B cell (primary cell): ENCODE data around the gene RRBP1. TPM values are rescaled to one million over a fixed set of nuclear protein-coding genes. Genes with fewer than 3 reads are reported as not detected.

Experiments
- ATAC-seq: fragments of 200-7000 bp; cut with Tn5 transposase; one replicate; pipeline ENCODE4 v1.10.0; 2021; ENCODE audit warnings: low read depth, mild to moderate bottlenecking, moderate number of reproducible peaks, moderate library complexity
- CTCF ChIA-PET: fragments of 350-600 bp; sonication (Branson Sonifier 250); formaldehyde crosslinking; loops from one replicate; lab custom pipeline; 2021; ENCODE audit warnings: antibody characterized with exemption, inconsistent platforms; lab: Charles Lee
- POLR2A ChIA-PET: fragments of 350-600 bp; sonication (Branson Sonifier 250); formaldehyde crosslinking; loops from one replicate; lab custom pipeline; 2021; ENCODE audit warnings: antibody characterized with exemption; lab: Charles Lee
- DNase-seq: peaks from one replicate; pipeline ENCODE4 v3.0.0; 2013
- H2AFZ ChIP-seq: 2 replicates; pipeline ENCODE4 v1.6.1; 2012; ENCODE audit warnings: mild to moderate bottlenecking, low read depth, low read length; ENCODE audit not compliant: insufficient read depth, poor library complexity, severe bottlenecking
- H3K27ac ChIP-seq, 2 donors: 1 replicate in 1 of 2; 2 replicates in 1 of 2; pipeline ENCODE4 v1.5.1; 2012 to 2013; ENCODE audit warnings: low read length in 2 of 2, mild to moderate bottlenecking in 2 of 2, moderate library complexity in 1 of 2
- H3K27me3 ChIP-seq, 4 experiments: fragments of 200-600 bp in 1 of 4; sonication (generic) in 1 of 4; replicated peaks in 1 of 4; 1 replicate in 2 of 4; 2 replicates in 2 of 4; pipeline versions ENCODE4 v1.6.1 to v1.7.0; 2013 to 2016; ENCODE audit warnings: low read length in 3 of 4, mild to moderate bottlenecking in 2 of 4, mixed read lengths in 1 of 4, moderate library complexity in 1 of 4; ENCODE audit not compliant: insufficient read depth in 4 of 4, control insufficient read depth in 3 of 4; ENCODE audit errors: control extremely low read depth in 1 of 4
- H3K36me3 ChIP-seq, 2 experiments: replicated peaks in 1 of 2; 1 replicate in 1 of 2; 2 replicates in 1 of 2; pipeline versions ENCODE4 v1.6.1 to v1.7.1; 2013; ENCODE audit warnings: low read length in 1 of 2; ENCODE audit not compliant: insufficient read depth in 2 of 2, control insufficient read depth in 1 of 2; ENCODE audit errors: control extremely low read depth in 1 of 2, extremely low read depth in 1 of 2
- H3K4me1 ChIP-seq, 2 donors: fragments of 200-600 bp in 1 of 2; sonication (generic) in 1 of 2; 1 replicate in 1 of 2; 2 replicates in 1 of 2; pipeline versions ENCODE4 v1.5.1 to v1.6.1; 2013 to 2017; ENCODE audit warnings: low read length in 2 of 2; ENCODE audit not compliant: control insufficient read depth in 2 of 2, insufficient read depth in 2 of 2
- H3K4me2 ChIP-seq: replicated peaks from 2 replicates; pipeline ENCODE3; 2012; ENCODE audit warnings: mild to moderate bottlenecking, low read depth, low read length; ENCODE audit not compliant: poor library complexity, severe bottlenecking
- H3K4me3 ChIP-seq, 5 experiments: fragments of 200-600 bp in 1 of 5; sonication (generic) in 1 of 5; 1 replicate in 3 of 5; 2 replicates in 2 of 5; pipeline versions ENCODE4 v1.5.1 to v1.7.0; 2011 to 2016; ENCODE audit warnings: low read length in 4 of 5, mild to moderate bottlenecking in 4 of 5, low read depth in 2 of 5, control low read depth in 1 of 5, moderate library complexity in 1 of 5; ENCODE audit not compliant: insufficient read depth in 1 of 5; ENCODE audit errors: control extremely low read depth in 1 of 5, extremely low read depth in 1 of 5
- H3K79me2 ChIP-seq: fragments of 200-600 bp; sonication (generic); one replicate; pipeline ENCODE4 v1.6.0; 2016; ENCODE audit warnings: low read length; ENCODE audit not compliant: control insufficient read depth, insufficient read depth
- H3K9ac ChIP-seq: fragments of 200-600 bp; sonication (generic); 2 replicates; pipeline ENCODE4 v1.6.1; 2017; ENCODE audit warnings: mild to moderate bottlenecking, low read length, moderate library complexity
- H3K9me3 ChIP-seq, 3 donors: one replicate each; pipeline versions ENCODE4 v1.6.1 to v1.7.1; 2013; ENCODE audit warnings: low read length in 2 of 3; ENCODE audit not compliant: control insufficient read depth in 2 of 3, insufficient read depth in 1 of 3; ENCODE audit errors: control extremely low read depth in 1 of 3
- H4K20me1 ChIP-seq: 2 replicates; pipeline ENCODE4 v1.6.0; 2012; ENCODE audit warnings: mild to moderate bottlenecking, low read length; ENCODE audit not compliant: insufficient read depth, control insufficient read depth, poor library complexity, severe bottlenecking
- H3K27ac Mint-ChIP-seq: one replicate; pipeline ENCODE4 v1.8.0; 2021; ENCODE audit warnings: mixed read lengths
- H3K27me3 Mint-ChIP-seq: one replicate; pipeline ENCODE4 v1.8.0; 2021; ENCODE audit warnings: mixed read lengths
- H3K4me1 Mint-ChIP-seq: one replicate; pipeline ENCODE4 v1.8.0; 2021; ENCODE audit warnings: mixed read lengths
- H3K4me3 Mint-ChIP-seq: one replicate; pipeline ENCODE4 v1.8.0; 2021; ENCODE audit warnings: mixed read lengths
- H3K9me3 Mint-ChIP-seq: one replicate; pipeline ENCODE4 v1.8.0; 2022; ENCODE audit warnings: mixed read lengths; ENCODE audit not compliant: insufficient read depth
- EZH2 ChIP-seq: IDR thresholded peaks from 2 replicates; pipeline ENCODE4 v1.6.1; 2012; ENCODE audit warnings: borderline replicate concordance, low read depth, mild to moderate bottlenecking, moderate library complexity, low read length; ENCODE audit not compliant: insufficient read depth, poor library complexity, severe bottlenecking
- WGBS: methylation state at CpG from one replicate; pipeline ENCODE4 v1.1.5; 2013; ENCODE audit warnings: missing lambda C conversion rate; ENCODE audit not compliant: insufficient coverage; 5-methylcytosine and 5-hydroxymethylcytosine counted together
- intact Hi-C: fragments of 100-400 bp; cut with micrococcal nuclease; formaldehyde crosslinking; loops from one replicate; pipeline ENCODE4 v1.10.0; 2022
- polyA plus RNA-seq: library from polyadenylated mRNA; depleted of rRNA; stranded (reverse); fragments of >200 nt; gene quantifications from 2 replicates; pipeline ENCODE4 v1.2.3, GENCODE V29; 2012
- total RNA-seq, 2 donors: library from RNA; stranded (reverse); fragments of 120-200 nt in 1 of 2; gene quantifications; 1 replicate in 1 of 2; 2 replicates in 1 of 2; pipeline versions ENCODE4 v1.2.3 to v1.2.4, GENCODE V29; 2013 to 2022
- TF ChIP-seq, protein P1 (sequence below): fragments of 200-600 bp; IDR thresholded peaks from one replicate; pipeline ENCODE4 v1.8.0; 2022; ENCODE audit warnings: antibody characterized with exemption, mild to moderate bottlenecking

RRBP1 gene
- total and polyA plus RNA-seq, 2 donors (not counting 1 experiment from before 2014, with no cell fraction given) = 10.9 to 27.5 TPM

DNA sequence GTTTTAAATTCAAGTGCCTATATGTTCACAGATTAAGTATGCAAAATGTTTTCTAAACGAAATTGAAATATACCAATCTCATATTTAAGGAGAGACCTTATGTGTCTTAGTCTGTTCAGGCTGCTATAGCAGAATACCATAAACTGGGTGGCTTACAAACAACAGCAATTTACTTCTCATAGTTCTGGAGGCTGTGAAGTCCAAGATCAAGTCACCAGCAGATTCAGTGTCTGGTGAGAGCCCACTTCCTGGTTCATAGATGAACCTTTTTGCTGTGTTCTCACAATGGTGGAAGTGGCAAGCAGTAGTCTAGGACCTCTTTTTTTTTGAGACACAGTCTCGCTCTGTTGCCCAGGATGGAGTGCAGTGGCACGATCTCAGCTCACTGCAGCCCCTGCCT lies 115.7 kb downstream of the RRBP1 start:
- H3K79me2 ChIP-seq = peaks cover 11% of the 10 kb centered on the region
- H3K4me2 ChIP-seq = no peak overlapping the region
- no peaks in the 10 kb centered on the region for H3K36me3 ChIP-seq
- H3K4me3 ChIP-seq = no peak overlapping the region
- intact Hi-C loops = no loop called here
- no peak overlapping the region for H3K9ac ChIP-seq
- H4K20me1 ChIP-seq = no peaks in the 10 kb centered on the region
- TF ChIP-seq EZH2 = no peak
- TF ChIP-seq, protein P1, sequence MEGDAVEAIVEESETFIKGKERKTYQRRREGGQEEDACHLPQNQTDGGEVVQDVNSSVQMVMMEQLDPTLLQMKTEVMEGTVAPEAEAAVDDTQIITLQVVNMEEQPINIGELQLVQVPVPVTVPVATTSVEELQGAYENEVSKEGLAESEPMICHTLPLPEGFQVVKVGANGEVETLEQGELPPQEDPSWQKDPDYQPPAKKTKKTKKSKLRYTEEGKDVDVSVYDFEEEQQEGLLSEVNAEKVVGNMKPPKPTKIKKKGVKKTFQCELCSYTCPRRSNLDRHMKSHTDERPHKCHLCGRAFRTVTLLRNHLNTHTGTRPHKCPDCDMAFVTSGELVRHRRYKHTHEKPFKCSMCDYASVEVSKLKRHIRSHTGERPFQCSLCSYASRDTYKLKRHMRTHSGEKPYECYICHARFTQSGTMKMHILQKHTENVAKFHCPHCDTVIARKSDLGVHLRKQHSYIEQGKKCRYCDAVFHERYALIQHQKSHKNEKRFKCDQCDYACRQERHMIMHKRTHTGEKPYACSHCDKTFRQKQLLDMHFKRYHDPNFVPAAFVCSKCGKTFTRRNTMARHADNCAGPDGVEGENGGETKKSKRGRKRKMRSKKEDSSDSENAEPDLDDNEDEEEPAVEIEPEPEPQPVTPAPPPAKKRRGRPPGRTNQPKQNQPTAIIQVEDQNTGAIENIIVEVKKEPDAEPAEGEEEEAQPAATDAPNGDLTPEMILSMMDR = no peak
- peaks cover 15% of the 10 kb centered on the region for H3K4me1 Mint-ChIP-seq
- H3K27ac ChIP-seq = no peak overlapping the region
- 81% methylated on average over 2 of the region's 3 CpGs for WGBS
- no peak for DNase-seq
- H3K9me3 ChIP-seq = peaks cover 0 to 5% (median 0%) of the 10 kb centered on the region in 3 donors
- no peak for ATAC-seq
- peaks cover 11 to 14% of the 10 kb centered on the region in 2 donors for H3K4me1 ChIP-seq
- CTCF ChIA-PET = no interaction called here
- H3K4me3 Mint-ChIP-seq = no peak overlapping the region
- no peak overlapping the region for H2AFZ ChIP-seq
- no peak overlapping the region for H3K27ac Mint-ChIP-seq
- peaks cover 0 to 12% (median 2%) of the 10 kb centered on the region in 4 experiments for H3K27me3 ChIP-seq
- peaks cover 8% of the 10 kb centered on the region for H3K27me3 Mint-ChIP-seq
- POLR2A ChIA-PET = no interaction called here
- peaks cover 4% of the 10 kb centered on the region for H3K9me3 Mint-ChIP-seq

DNA sequence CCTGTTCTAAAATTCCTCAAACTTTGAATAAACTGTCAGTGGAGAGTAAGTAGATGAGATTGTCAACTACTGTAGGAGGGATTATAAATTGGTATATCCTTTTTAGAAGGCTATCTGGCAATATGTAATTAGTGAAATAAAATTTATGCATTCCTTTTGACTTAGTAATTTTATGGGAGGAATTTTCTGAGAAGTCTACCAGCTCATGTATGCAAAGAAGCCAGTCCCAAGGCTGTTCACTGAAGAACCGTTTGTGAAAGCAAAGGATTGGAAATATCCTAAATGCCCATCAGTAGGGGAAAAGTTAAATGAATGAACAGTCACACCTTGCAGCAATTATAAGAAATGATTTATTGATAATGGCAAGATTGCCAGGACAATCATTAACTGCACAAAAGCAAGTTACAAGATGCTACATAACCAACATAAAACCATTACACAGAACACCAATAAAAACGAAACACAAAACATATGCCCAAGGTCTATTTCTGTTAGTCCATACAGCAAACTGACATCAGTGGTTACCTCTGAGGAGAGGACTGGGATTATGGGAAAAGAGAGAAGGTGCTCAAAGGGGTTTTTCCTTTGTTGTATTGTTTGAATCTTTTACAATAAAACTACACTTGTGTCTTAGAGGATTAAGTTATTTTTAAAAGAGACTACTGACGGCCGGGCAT lies 116.7 kb downstream of the RRBP1 start:
- peaks cover 4 to 6% of the 10 kb centered on the region in 2 donors for H3K4me1 ChIP-seq
- no peak overlapping the region for H3K4me3 Mint-ChIP-seq
- peaks cover 1% of the 10 kb centered on the region for H3K79me2 ChIP-seq
- WGBS = no CpG with 5 or more reads among the region's 4 CpGs
- peaks cover 0 to 5% (median 0%) of the 10 kb centered on the region in 3 donors for H3K9me3 ChIP-seq
- TF ChIP-seq EZH2 = no peak
- TF ChIP-seq, protein P1 = no peak
- no peak for DNase-seq
- H2AFZ ChIP-seq = no peak overlapping the region
- peaks cover 0 to 12% (median 2%) of the 10 kb centered on the region in 4 experiments for H3K27me3 ChIP-seq
- ChIA-PET POLR2A (no interaction called here), CTCF (no interaction called here)
- no peak for ATAC-seq
- H3K4me2 ChIP-seq = no peak overlapping the region
- peaks cover 6% of the 10 kb centered on the region for H3K4me1 Mint-ChIP-seq
- H4K20me1 ChIP-seq = no peaks in the 10 kb centered on the region
- H3K27ac ChIP-seq = no peak overlapping the region
- H3K27me3 Mint-ChIP-seq = peaks cover 11% of the 10 kb centered on the region
- no peak overlapping the region for H3K27ac Mint-ChIP-seq
- intact Hi-C loops = no loop called here
- H3K9me3 Mint-ChIP-seq = peaks cover 4% of the 10 kb centered on the region
- H3K36me3 ChIP-seq = no peaks in the 10 kb centered on the region
- H3K9ac ChIP-seq = no peak overlapping the region
- H3K4me3 ChIP-seq = no peak overlapping the region
